Fibroblast of lung (primary cell): ENCODE results near the gene LPP.

Experiments
- EZH2 ChIP-seq: IDR thresholded peaks from 2 replicates; pipeline ENCODE4 v1.5.1; 2012; ENCODE audit warnings: low read length, control low read depth, mild to moderate bottlenecking; ENCODE audit errors: missing control alignments
- TF ChIP-seq, protein P1 (sequence below), 2 donors: IDR thresholded peaks in 1 of 2; conservative IDR thresholded peaks in 1 of 2; 1 replicate in 1 of 2; 2 replicates in 1 of 2; pipeline ENCODE4 v1.5.1; 2011 to 2012; ENCODE audit warnings: low read length in 2 of 2, control low read depth in 1 of 2, inconsistent platforms in 1 of 2, low read depth in 1 of 2, mild to moderate bottlenecking in 1 of 2

DNA sequence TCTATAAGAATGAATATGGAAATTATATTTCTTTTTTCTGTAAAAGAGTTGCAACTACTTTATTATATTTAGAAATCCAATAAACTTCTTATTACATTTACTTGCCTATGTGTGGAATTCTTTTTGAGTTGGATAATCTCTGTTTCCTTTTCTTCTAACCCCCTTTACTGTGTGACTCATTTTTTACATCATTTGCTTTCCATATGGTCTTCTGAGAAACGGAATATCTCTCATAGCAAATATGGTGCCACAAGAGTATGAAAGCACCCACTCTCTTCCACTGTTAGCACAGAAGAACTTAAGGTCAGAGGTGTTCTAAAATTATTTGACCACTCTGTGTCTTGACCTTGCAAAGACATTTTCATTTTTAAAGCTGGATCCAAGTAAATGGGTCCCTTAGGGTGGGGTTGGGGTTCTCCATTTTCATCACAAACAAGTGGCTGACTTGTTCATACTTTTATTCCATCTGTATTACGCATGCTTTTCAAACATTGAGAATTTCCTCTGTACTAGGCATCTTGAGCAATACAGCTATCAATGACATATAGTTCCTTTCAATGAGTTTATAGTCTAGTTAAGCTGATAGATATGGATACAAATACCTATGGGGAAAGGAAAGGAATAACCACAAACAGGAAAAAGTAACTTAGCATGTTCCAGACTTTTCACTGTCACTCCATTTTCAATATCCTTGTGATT lies 736.8 kb downstream of the LPP start:
- no peak for TF ChIP-seq EZH2
- TF ChIP-seq, protein P1, sequence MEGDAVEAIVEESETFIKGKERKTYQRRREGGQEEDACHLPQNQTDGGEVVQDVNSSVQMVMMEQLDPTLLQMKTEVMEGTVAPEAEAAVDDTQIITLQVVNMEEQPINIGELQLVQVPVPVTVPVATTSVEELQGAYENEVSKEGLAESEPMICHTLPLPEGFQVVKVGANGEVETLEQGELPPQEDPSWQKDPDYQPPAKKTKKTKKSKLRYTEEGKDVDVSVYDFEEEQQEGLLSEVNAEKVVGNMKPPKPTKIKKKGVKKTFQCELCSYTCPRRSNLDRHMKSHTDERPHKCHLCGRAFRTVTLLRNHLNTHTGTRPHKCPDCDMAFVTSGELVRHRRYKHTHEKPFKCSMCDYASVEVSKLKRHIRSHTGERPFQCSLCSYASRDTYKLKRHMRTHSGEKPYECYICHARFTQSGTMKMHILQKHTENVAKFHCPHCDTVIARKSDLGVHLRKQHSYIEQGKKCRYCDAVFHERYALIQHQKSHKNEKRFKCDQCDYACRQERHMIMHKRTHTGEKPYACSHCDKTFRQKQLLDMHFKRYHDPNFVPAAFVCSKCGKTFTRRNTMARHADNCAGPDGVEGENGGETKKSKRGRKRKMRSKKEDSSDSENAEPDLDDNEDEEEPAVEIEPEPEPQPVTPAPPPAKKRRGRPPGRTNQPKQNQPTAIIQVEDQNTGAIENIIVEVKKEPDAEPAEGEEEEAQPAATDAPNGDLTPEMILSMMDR (conservative IDR thresholded peaks at IDR 0.05 in 1 of 2, IDR thresholded peaks at IDR 0.05 in 1 of 2; ENCODE audit: low read depth in 1 of 2, low read length in 2 of 2): no peak
